ENCODE measurements around the gene PLB1.

PLB1 gene

DNA sequence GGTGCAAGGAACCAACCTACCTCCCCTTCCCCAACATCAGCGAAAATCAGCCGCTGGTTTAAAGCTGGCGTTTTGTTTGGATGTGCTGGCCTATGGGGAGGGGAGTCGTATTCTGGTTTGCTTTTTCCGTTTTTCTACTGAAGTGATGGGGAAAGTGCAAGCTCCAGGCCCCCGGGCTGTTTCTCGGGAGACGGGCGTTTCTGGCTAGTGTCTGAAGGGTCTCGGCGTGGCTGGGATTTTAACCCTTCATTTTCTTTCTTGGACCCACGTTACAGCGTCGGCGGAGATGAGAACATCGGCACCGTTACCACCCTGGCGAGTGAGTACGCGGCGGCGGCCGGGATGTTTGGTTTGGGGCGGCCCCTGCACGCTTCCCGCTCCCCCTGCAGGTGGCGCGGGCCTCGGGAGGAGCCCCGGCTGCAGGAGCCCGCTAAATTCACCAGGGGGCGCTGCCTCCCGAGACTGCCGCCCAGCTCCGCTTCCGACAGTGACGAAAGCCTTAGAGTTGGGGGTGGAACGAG, 70.7 kb downstream of the PLB1 start:
- DNase-seq: peak; percentile 94

DNA sequence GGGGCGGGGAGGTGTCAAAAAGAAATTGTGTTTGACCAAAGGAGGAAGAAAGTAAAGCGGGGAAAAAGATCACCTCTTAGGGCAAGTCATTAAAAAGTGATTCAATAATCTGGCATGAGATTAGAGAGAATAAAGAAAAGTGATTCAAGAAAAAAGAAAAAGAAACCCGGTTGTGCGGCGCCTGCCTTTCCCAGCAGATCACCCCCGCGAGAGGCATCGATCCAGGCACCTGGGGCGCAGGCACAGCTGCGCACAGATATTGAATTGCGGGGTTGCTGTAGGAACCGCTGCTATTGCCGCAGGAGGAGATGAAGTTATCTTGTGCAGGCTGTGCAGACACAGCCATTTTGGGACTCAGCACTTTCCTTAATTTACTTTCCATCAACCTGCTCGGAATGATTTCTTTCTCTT, 71.2 kb downstream of the PLB1 start:
- no peak for DNase-seq

- no peak for DNase-seq
Observed at GRCh38 chr2:28568036-28568435, 72.2 kb downstream of the PLB1 start.

- DNase-seq: no peak
Observed at GRCh38 chr2:28568533-28568932, 72.7 kb downstream of the PLB1 start.

DNA sequence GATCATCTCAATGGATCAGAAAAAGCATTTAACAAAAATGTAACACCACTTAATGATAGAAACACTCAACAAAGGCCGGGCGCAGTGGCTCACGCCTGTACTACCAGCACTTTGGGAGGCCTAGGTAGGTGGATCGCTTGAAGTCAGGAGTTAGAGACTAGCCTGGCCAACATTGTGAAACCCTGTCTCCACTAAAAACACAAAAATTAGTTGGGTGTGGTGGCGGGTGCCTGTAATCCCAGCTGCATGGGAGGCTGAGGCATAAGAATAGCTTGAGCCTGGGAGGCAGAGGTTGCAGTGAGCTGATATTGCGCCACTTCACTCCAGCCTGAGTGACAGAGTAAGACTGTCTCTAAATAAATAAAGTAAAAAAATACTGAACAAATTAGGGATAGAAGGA, 74.6 kb downstream of the PLB1 start:
- DNase-seq: no peak

DNA sequence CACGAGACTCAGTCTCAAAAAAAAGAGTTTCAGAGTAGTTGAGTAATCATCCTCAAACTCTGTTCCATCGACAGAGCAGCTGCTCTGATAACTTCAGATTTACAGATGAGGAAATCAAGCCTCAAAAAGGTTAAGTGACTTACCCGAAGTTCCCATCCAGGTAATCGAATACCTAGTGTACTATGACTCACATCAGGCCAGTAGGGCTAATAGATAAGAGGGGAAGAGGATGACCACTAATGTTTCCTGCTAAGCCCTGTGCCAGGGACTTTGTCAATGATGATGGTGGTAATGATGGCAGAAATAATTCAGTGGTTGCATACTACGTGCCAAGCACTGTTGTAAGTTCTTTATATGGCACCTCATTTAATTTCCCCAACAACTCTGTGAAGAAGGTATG, 80.9 kb downstream of the PLB1 start:
- DNase-seq: no peak

DNA sequence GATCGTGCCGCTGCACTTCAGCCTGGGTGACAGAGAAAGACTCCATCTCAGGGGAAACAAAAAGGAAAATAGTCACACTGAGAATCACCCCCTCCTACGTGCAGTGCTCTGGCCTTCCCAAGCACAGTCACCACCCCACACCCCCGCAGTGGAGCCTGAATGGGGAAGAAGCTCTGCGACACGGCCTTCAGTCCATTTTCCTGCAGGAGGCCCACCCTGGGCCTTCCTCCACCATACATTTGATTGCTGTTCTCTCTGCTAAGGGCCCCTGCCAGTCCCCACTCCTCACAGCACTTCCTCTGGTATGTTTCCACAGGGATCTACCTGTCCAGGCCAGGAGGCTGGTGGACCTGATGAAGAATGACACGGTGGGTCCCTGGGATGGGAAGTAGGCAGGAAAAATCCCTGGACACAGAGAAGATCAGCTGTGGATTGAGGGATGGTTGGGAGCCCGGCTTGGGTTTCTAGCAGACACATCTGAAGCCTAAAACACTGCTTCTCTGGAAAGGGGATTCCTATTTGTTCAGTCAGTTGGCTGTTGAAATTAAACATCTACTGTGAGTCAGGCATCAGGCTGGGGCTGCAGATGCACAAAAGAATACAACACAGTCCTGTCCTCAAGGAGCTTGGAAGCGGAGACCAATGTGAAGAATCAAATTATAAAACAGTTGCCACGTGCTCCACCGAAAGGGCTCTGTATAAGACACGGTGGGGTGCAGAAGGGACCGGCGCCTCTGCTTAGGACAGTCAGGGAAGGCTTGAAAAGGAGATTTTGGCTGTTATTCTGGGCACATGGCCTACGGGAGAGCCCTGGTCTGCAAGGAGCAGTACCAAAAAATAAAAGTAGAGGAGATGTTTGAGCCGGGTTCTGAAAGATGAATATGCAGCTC, 82.2 kb downstream of the PLB1 start:
- no peak for DNase-seq

- DNase-seq: no peak
Observed at GRCh38 chr2:28578774-28579173, 82.9 kb downstream of the PLB1 start.

DNA sequence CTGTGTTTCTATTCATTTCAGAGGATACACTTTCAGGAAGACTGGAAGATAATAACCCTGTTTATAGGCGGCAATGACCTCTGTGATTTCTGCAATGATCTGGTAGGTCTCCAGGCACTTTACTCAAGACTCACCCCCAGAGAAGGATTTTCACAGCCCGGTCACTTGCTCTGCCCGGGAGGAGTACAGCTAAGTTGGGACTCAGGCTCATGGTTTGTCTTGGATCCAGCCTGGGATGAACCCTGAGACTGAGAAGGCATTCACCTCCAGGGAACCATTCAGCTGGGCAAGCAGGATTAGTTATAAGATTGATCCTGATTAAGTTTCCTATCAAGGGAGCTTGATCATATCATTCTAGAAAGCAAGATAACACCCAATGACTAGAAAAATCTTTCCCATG, 83.7 kb downstream of the PLB1 start:
- DNase-seq: no peak

GRCh38 chr2:28580078-28580477, 84.2 kb downstream of the PLB1 start:
- DNase-seq: no peak

GRCh38 chr2:28581312-28581711, 85.5 kb downstream of the PLB1 start:
- no peak for DNase-seq

GRCh38 chr2:28582152-28582551, 86.3 kb downstream of the PLB1 start:
- DNase-seq: no peak

GRCh38 chr2:28582595-28582994, 86.7 kb downstream of the PLB1 start:
- no peak for DNase-seq

- peak; percentile 80 for DNase-seq
Observed at GRCh38 chr2:28583899-28584553, 88.2 kb downstream of the PLB1 start.

- DNase-seq: no peak
Observed at GRCh38 chr2:28586867-28587266, 91.0 kb downstream of the PLB1 start.

- no peak for DNase-seq
Observed at GRCh38 chr2:28587526-28588291, 91.8 kb downstream of the PLB1 start.

DNA sequence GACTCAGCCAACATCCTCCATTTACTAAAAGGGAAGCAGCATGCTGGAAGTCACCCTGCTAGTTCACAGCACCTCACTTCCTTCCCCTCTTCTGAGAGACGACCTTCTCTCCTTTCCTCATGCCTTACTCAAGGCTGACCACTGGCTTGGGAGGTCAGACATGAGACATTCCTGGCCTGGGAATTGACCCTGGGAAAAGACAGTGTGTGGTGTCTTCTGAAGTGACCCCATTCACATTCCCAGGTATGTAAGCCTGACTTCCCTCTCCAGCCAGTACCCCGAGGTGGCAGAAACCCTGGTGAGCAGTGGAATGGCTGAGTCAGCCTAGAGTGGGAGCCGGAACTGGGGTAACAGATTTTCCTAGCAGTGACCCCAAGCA, 92.4 kb downstream of the PLB1 start:
- no peak for DNase-seq

- DNase-seq: no peak
Observed at GRCh38 chr2:28589746-28590463, 94.0 kb downstream of the PLB1 start.

DNA sequence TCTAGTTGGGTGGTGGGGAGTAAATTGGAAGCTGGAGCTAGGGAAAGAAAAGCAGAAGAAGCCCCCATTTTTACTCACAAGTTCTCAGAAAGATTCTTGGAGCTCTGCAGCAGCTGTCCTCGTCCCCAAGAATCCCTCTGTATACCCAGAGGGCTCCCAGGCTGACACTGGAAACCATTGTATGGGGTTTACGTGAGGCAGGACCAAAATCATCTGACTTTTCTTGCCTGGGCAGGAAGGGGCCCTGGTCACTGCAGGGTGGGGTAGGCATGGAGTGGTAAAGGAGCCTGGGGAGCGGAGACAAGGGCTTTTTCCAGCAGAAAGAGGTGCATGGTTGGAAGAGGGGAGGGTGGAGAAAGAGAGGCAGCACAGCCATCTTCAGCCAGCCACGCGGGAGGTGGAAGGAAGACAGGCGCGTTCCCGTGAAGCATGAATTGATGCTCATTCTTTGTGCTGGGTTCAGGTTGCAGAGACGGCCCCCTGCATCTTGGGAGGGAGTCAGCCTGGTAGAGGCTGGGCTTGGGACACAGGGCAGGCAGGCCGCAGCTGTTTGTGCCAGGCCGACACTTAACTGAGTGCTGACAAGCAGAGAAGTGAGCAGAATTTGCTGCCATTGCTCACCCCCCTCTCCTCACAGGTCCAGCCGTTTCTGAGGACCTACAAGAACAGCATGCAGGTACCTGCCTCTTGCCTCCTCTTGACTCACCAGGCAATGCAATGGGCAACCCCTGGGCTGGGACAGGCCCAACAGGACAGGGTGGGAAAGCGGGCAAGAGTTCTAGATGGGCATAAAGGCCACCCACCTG, 94.8 kb downstream of the PLB1 start:
- DNase-seq: no peak

DNA sequence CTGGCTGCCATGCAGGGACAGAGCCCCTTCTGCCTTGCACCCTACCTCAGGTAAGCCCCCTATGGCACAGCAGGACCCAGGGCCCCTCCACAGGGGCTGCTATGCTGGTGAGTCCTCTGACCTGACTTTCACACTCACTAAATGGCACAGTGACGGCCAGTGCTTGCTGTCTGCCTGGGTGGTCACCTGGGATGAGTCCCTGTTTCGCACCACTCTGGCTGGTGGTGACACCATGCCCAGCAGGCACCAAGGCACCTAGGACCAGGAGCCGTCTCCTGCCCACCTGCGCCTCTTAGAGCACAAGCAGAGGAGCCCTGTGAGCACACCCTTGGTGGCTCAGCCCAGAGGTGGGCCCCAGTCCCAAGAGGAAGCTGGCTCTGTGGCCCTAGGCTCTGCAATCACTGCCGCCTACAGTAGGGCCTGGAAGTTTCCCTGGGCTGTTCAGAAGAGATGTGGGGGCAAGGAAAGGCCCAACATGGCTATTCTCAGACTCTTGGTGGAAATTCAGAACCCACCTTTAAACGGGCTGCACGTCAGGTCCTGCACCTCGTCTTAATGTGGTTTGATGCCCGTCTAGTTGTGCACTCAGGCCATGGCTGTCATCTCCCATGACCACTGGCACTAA, 96.0 kb downstream of the PLB1 start:
- DNase-seq: no peak

DNA sequence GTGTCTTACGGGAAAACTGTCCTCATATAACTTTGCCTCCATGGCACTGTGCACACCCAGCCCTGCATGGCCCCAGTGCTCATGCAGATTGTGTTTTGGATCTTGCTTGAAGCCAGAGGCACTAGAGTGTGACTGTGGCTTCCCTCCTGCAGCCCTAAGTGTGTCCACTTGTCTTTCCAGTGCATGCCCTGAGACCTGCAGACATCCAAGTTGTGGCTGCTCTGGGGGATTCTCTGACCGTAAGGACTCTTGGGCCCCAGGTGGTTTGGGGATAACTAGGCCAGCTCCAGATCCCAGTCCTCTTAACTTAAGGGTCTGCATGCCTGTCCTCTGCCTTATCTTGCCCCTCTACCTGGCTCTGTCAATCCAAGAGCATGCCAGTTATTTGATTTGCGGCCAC, 96.6 kb downstream of the PLB1 start:
- no peak for DNase-seq
